Neuron (in vitro differentiated cells): Measurements from ENCODE around the gene PRPF6.

Experiments used
- H2AFZ ChIP-seq: one replicate; pipeline ENCODE4 v1.6.1; 2013; ENCODE audit warnings: low read depth, mild to moderate bottlenecking, inconsistent platforms, low read length, moderate library complexity
- H3K27me3 ChIP-seq: one replicate; pipeline ENCODE4 v1.6.1; 2013; ENCODE audit warnings: low read length; ENCODE audit not compliant: insufficient read depth
- H3K36me3 ChIP-seq: one replicate; pipeline ENCODE4 v1.6.1; 2013; ENCODE audit warnings: low read length; ENCODE audit not compliant: insufficient read depth
- H3K4me1 ChIP-seq: one replicate; pipeline ENCODE4 v1.6.1; 2013; ENCODE audit warnings: low read length; ENCODE audit not compliant: insufficient read depth
- H3K4me3 ChIP-seq: 2 replicates; pipeline ENCODE4 v1.5.1; 2013; ENCODE audit warnings: mild to moderate bottlenecking, low read length, moderate library complexity
- H3K9me3 ChIP-seq: one replicate; pipeline ENCODE4 v1.6.1; 2013; ENCODE audit warnings: low read length

Gene PRPF6

GRCh38 chr20:63977739-63978276, 3.1 kb upstream of the PRPF6 start:
- H3K27me3 ChIP-seq: no peaks in the 10 kb centered on the region
- peaks cover under 1% of the 10 kb centered on the region for H3K36me3 ChIP-seq
- H3K9me3 ChIP-seq: no peaks in the 10 kb centered on the region
- H3K4me1 ChIP-seq: peaks cover 20% of the 10 kb centered on the region
- no peak overlapping the region for H2AFZ ChIP-seq
- H3K4me3 ChIP-seq: no peak overlapping the region

GRCh38 chr20:63978319-63979228, 2.4 kb upstream of the PRPF6 start:
- peaks cover 3% of the 10 kb centered on the region for H3K36me3 ChIP-seq
- H3K27me3 ChIP-seq: no peaks in the 10 kb centered on the region
- peak overlapping the region; percentile 63 for H3K4me3 ChIP-seq
- H3K9me3 ChIP-seq: no peaks in the 10 kb centered on the region
- H3K4me1 ChIP-seq: peaks cover 20% of the 10 kb centered on the region
- H2AFZ ChIP-seq: peak overlapping the region; percentile 53

- H3K4me3 ChIP-seq: peak overlapping the region; percentile 63
- peaks cover 3% of the 10 kb centered on the region for H3K36me3 ChIP-seq
- peak overlapping the region; percentile 53 for H2AFZ ChIP-seq
- H3K9me3 ChIP-seq: no peaks in the 10 kb centered on the region
- H3K27me3 ChIP-seq: no peaks in the 10 kb centered on the region
- peaks cover 20% of the 10 kb centered on the region for H3K4me1 ChIP-seq
These were observed 1.7 kb upstream of the PRPF6 start for GRCh38 chr20:63979229-63979556.

- Histone ChIP-seq H2AFZ (peak within 1 kb of the TSS; percentile 78), H3K4me1 (peaks cover 20% of the 10 kb centered on the region), H3K27me3 (no peaks in the 10 kb centered on the region), H3K9me3 (no peaks in the 10 kb centered on the region), H3K36me3 (peaks cover 8% of the 10 kb centered on the region), H3K4me3 (peak within 1 kb of the TSS; percentile 68)
These were observed 1.2 kb upstream of the PRPF6 start, which contains the start of gene SAMD10 for GRCh38 chr20:63979557-63980316. Gene SAMD10, minus strand, starts transcription at chr20:63979642. Its CDS starts 175 bp downstream, at chr20:63979467.

GRCh38 chr20:63980317-63980805, 571 bp upstream of the PRPF6 start:
- peaks cover 14% of the 10 kb centered on the region for H3K36me3 ChIP-seq
- H3K4me3 ChIP-seq: peak overlapping the region; percentile 68
- H3K4me1 ChIP-seq: peaks cover 20% of the 10 kb centered on the region
- H2AFZ ChIP-seq: no peak overlapping the region
- no peaks in the 10 kb centered on the region for H3K9me3 ChIP-seq
- H3K27me3 ChIP-seq: no peaks in the 10 kb centered on the region

- no peaks in the 10 kb centered on the region for H3K9me3 ChIP-seq
- peaks cover 20% of the 10 kb centered on the region for H3K4me1 ChIP-seq
- no peaks in the 10 kb centered on the region for H3K27me3 ChIP-seq
- H3K4me3 ChIP-seq: no peak overlapping the region
- peaks cover 35% of the 10 kb centered on the region for H3K36me3 ChIP-seq
- H2AFZ ChIP-seq: no peak overlapping the region
These were observed 2.0 kb downstream of the PRPF6 start for GRCh38 chr20:63982937-63983336.

GRCh38 chr20:64000906-64001305, 20.0 kb downstream of the PRPF6 start:
- H3K4me3 ChIP-seq: no peak overlapping the region
- no peaks in the 10 kb centered on the region for H3K27me3 ChIP-seq
- H3K36me3 ChIP-seq: peaks cover 74% of the 10 kb centered on the region
- no peak overlapping the region for H2AFZ ChIP-seq
- H3K9me3 ChIP-seq: no peaks in the 10 kb centered on the region
- no peaks in the 10 kb centered on the region for H3K4me1 ChIP-seq

GRCh38 chr20:64001607-64002011, 20.7 kb downstream of the PRPF6 start:
- Histone ChIP-seq H2AFZ (no peak overlapping the region), H3K27me3 (no peaks in the 10 kb centered on the region), H3K9me3 (peaks cover 2% of the 10 kb centered on the region), H3K4me1 (no peaks in the 10 kb centered on the region), H3K4me3 (no peak overlapping the region), H3K36me3 (peaks cover 70% of the 10 kb centered on the region)

- Histone ChIP-seq H3K9me3 (peaks cover 15% of the 10 kb centered on the region), H3K36me3 (peaks cover 76% of the 10 kb centered on the region), H3K4me1 (no peaks in the 10 kb centered on the region), H2AFZ (no peak overlapping the region), H3K27me3 (no peaks in the 10 kb centered on the region), H3K4me3 (no peak overlapping the region)
These were observed 23.2 kb downstream of the PRPF6 start for GRCh38 chr20:64003960-64004725.

GRCh38 chr20:64005394-64005793, 24.5 kb downstream of the PRPF6 start:
- H3K9me3 ChIP-seq: peaks cover 17% of the 10 kb centered on the region
- H2AFZ ChIP-seq: no peak overlapping the region
- H3K4me3 ChIP-seq: no peak overlapping the region
- no peaks in the 10 kb centered on the region for H3K4me1 ChIP-seq
- no peaks in the 10 kb centered on the region for H3K27me3 ChIP-seq
- peaks cover 74% of the 10 kb centered on the region for H3K36me3 ChIP-seq

GRCh38 chr20:64006490-64006889, 25.6 kb downstream of the PRPF6 start:
- Histone ChIP-seq H3K27me3 (no peaks in the 10 kb centered on the region), H3K4me3 (no peak overlapping the region), H3K9me3 (peaks cover 20% of the 10 kb centered on the region), H3K36me3 (peaks cover 76% of the 10 kb centered on the region), H2AFZ (no peak overlapping the region), H3K4me1 (no peaks in the 10 kb centered on the region)

- Histone ChIP-seq H3K36me3 (peaks cover 74% of the 10 kb centered on the region), H3K4me1 (no peaks in the 10 kb centered on the region), H3K4me3 (no peak overlapping the region), H3K9me3 (peaks cover 21% of the 10 kb centered on the region), H2AFZ (no peak overlapping the region), H3K27me3 (no peaks in the 10 kb centered on the region)
These were observed 26.0 kb downstream of the PRPF6 start for GRCh38 chr20:64006902-64007301.
